LNCaP clone FGC (cell line): Measurements from ENCODE around the gene SPRY1.

Experiments
- DNase-seq: peaks from one replicate; pipeline ENCODE4 v3.0.0-alpha.2; 2011; ENCODE audit warnings: low read depth
- H3K4me3 ChIP-seq: 2 replicates; pipeline ENCODE4 v1.5.1; 2011; ENCODE audit warnings: mild to moderate bottlenecking, low read depth, low read length, control low read depth
- CTCF ChIP-seq: IDR thresholded peaks from 2 replicates; pipeline ENCODE4 v1.5.1; 2012; ENCODE audit warnings: mild to moderate bottlenecking; ENCODE audit not compliant: control insufficient read depth, insufficient read depth; ENCODE audit errors: extremely low read depth

The SPRY1 gene

GRCh38 chr4:123359449-123360315, 36.9 kb upstream of the SPRY1 start:
- no peak overlapping the region for H3K4me3 ChIP-seq
- no peak for TF ChIP-seq CTCF
- DNase-seq: no peak

- no peak for TF ChIP-seq CTCF
- H3K4me3 ChIP-seq: no peak overlapping the region
- no peak for DNase-seq
Observed at GRCh38 chr4:123361195-123361861, 35.3 kb upstream of the SPRY1 start.

- no peak for DNase-seq
- H3K4me3 ChIP-seq: no peak overlapping the region
- TF ChIP-seq CTCF: no peak
Observed at GRCh38 chr4:123362103-123362502, 34.5 kb upstream of the SPRY1 start.

- no peak overlapping the region for H3K4me3 ChIP-seq
- TF ChIP-seq CTCF: no peak
- DNase-seq: no peak
Observed at GRCh38 chr4:123363729-123364128, 32.9 kb upstream of the SPRY1 start.

- no peak for TF ChIP-seq CTCF
- DNase-seq: no peak
Observed at GRCh38 chr4:123364906-123365305, 31.7 kb upstream of the SPRY1 start.

GRCh38 chr4:123365412-123365811, 31.2 kb upstream of the SPRY1 start:
- no peak for TF ChIP-seq CTCF
- H3K4me3 ChIP-seq: no peak overlapping the region
- DNase-seq: no peak

More at GRCh38 chr4:123364906-123365305, 31.7 kb upstream of the SPRY1 start:
- H3K4me3 ChIP-seq: no peak overlapping the region
